Left lung (tissue), 10 donors: ENCODE results near the gene SLC25A19. TPM values are rescaled to one million over a fixed set of nuclear protein-coding genes. Genes with fewer than 3 reads are reported as not detected.
"Not testable (repeated sequence)": the region's sequence is repeated elsewhere in the genome, so short reads cannot be mapped to it uniquely, and the experiment has no call there.

ENCODE experiments used
- ATAC-seq: fragments of 200-7000 bp; cut with Tn5 transposase; one replicate; pipeline ENCODE4 v1.9.1; 2020; ENCODE audit warnings: moderate library complexity
- DNase-seq, 4 donors: peaks; one replicate each; pipeline ENCODE4 v3.0.0-alpha.2; 2013 to 2020
- H3K27ac ChIP-seq, 2 donors: fragments of 200-600 bp; sonication (generic) in 1 of 2; one replicate each; pipeline versions ENCODE4 v1.5.0 to v1.8.0; 2020 to 2021
- H3K27me3 ChIP-seq, 2 donors: fragments of 200-600 bp; sonication (generic) in 1 of 2; one replicate each; pipeline versions ENCODE4 v1.5.0 to v1.8.0; 2020 to 2021
- H3K36me3 ChIP-seq, 2 donors: fragments of 200-600 bp; sonication (generic) in 1 of 2; one replicate each; pipeline versions ENCODE4 v1.5.0 to v1.8.0; 2020 to 2021
- H3K4me1 ChIP-seq, 2 donors: fragments of 200-600 bp; one replicate each; pipeline ENCODE4 v1.8.0; 2021
- H3K4me3 ChIP-seq, 2 donors: fragments of 200-600 bp; sonication (generic) in 1 of 2; one replicate each; pipeline versions ENCODE4 v1.5.0 to v1.8.0; 2020 to 2021; ENCODE audit warnings: mild to moderate bottlenecking in 1 of 2
- H3K9me3 ChIP-seq, 2 donors: fragments of 200-600 bp; sonication (generic) in 1 of 2; one replicate each; pipeline versions ENCODE4 v1.5.0 to v1.8.0; 2020 to 2021
- intact Hi-C, 2 donors: fragments of 100-400 bp; cut with DNase I; formaldehyde crosslinking; loops; one replicate each; pipeline versions ENCODE4 v1.11.2 to v1.14.2; 2022
- polyA plus RNA-seq, 6 donors: library from polyadenylated mRNA; unstranded; fragments of 120-200 nt; gene quantifications; one replicate each; pipeline ENCODE4 v1.2.1, GENCODE V29; 2013; ENCODE audit not compliant: insufficient read length in 6 of 6
- total RNA-seq, 2 donors: library from RNA; stranded (reverse); fragmentation: NEBNext Ultra II Directional; extraction: Animal tissue kit (Norgen Biotek cat#: 25700); gene quantifications; one replicate each; pipeline ENCODE4 v1.2.1, GENCODE V29; 2021
- TF ChIP-seq, protein P1 (sequence below), 2 donors: fragments of 200-600 bp; sonication (generic) in 1 of 2; IDR thresholded peaks; one replicate each; pipeline versions ENCODE4 v1.5.0 to v1.8.0; 2021; ENCODE audit warnings: antibody characterized with exemption in 2 of 2
- donor health status: DM: no; HTN: yes; CAD: no.
- donor health status: DM: no; HTN: no; CAD: no.

SLC25A19 gene
- total and polyA plus RNA-seq, 8 donors = 5.9 to 29.7 (median 7.4) TPM

DNA sequence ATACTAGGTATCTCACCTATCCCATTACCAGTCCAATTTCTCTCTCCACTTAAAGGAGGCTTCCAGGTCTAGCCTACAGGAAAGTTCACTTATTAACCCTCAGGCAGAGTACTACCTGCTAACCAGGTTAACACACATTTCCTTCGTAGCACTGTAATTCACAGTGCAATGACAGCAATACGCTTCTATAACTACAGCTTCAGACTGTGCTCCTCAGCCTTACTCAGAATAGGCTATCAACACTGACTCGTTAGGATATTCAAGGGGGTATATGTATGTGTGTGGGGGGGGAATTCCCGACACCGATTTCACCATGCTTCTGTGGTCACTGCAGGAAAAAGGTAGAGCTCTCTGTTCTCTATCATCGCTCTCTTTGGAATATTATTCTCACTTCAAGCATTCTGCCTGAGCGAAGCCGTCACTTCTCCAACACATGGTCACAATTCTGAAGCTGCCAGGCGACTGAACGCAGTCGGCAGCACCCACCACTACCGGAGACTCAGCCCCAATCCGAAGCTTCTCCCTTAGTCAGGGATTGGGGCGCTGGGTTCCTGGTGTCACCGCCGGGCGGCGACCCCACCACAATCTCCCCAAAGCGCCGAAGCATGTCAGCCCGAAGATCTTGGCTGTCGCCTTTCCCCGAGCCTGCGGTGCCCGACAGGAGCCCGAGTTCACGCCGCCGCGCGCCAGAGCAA, 28.4 kb downstream of the SLC25A19 start:
- ATAC-seq (peak; percentile 12), DNase-seq (no peak)
- Histone ChIP-seq H3K4me3 (peak overlapping the region; percentile 98), H3K4me1 (peaks cover 19 to 59% of the 10 kb centered on the region in 2 donors), H3K36me3 (peaks cover 0 to 27% of the 10 kb centered on the region in 2 donors), H3K27me3 (no peaks in the 10 kb centered on the region), H3K27ac (peak overlapping the region; percentile 93 to 97), H3K9me3 (no peaks in the 10 kb centered on the region)
- intact Hi-C loops = no loop called here
- TF ChIP-seq, protein P1, sequence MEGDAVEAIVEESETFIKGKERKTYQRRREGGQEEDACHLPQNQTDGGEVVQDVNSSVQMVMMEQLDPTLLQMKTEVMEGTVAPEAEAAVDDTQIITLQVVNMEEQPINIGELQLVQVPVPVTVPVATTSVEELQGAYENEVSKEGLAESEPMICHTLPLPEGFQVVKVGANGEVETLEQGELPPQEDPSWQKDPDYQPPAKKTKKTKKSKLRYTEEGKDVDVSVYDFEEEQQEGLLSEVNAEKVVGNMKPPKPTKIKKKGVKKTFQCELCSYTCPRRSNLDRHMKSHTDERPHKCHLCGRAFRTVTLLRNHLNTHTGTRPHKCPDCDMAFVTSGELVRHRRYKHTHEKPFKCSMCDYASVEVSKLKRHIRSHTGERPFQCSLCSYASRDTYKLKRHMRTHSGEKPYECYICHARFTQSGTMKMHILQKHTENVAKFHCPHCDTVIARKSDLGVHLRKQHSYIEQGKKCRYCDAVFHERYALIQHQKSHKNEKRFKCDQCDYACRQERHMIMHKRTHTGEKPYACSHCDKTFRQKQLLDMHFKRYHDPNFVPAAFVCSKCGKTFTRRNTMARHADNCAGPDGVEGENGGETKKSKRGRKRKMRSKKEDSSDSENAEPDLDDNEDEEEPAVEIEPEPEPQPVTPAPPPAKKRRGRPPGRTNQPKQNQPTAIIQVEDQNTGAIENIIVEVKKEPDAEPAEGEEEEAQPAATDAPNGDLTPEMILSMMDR (IDR thresholded peaks at IDR 0.05) = no peak

DNA sequence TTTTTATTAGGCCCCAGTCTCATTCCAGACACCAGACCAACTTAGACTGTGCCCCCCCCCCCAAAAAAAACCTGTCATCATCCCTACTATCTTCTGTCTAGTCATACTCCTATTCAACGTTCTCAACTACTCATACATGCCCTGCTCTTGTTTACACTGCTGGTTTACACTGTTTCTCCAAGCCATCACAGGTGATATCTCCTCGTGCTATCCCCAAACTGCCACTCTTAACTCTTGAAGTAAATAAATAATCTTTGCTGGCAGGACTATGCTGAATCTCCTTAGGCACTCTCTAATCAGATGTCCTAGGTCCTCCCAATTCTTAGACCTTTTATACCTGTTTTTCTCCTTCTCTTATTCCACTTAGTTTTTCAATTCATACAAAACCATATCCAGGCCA, 32.0 kb downstream of the SLC25A19 start:
- H3K4me3 ChIP-seq, H3K27me3 ChIP-seq, H3K36me3 ChIP-seq, ATAC-seq, intact Hi-C loops, H3K9me3 ChIP-seq, DNase-seq, H3K27ac ChIP-seq: not testable (repeated sequence)
- peaks cover 12 to 41% of the 10 kb centered on the region in 2 donors for H3K4me1 ChIP-seq

DNA sequence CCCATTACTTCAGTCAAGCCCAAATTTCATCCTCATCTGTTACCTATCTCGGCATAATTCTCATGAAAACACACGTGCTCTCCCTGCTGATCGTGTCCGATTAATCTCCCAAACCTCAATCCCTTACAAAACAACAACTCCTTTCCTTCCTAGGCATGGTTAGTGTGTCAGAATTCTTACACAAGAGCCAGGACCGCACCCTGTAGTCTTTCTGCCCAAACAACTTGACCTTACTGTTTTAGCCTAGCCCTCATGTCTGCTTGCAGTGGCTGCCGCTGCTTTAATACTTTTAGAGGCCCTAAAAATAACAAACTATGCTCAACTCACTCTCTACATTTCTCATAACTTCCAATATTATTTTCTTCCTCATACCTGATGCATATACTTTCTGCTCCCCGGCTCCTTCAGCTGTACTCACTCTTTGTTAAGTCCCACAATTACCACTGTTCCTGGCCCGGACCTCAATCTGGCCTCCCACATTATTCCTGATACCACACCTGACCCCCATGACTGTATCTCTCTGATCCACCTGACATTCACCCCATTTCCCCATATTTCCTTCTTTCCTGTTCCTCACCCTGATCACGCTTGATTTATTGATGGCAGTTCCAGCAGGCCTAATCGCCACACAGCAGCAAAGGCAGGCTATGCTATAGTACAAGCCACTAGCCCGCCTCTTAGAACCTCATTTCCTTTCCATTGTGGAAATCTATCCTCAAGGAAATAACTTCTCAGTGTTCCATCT, 33.1 kb downstream of the SLC25A19 start:
- H3K4me3 ChIP-seq, ATAC-seq: not testable (repeated sequence)
- H3K4me1 ChIP-seq = peaks cover 12 to 49% of the 10 kb centered on the region in 2 donors

DNA sequence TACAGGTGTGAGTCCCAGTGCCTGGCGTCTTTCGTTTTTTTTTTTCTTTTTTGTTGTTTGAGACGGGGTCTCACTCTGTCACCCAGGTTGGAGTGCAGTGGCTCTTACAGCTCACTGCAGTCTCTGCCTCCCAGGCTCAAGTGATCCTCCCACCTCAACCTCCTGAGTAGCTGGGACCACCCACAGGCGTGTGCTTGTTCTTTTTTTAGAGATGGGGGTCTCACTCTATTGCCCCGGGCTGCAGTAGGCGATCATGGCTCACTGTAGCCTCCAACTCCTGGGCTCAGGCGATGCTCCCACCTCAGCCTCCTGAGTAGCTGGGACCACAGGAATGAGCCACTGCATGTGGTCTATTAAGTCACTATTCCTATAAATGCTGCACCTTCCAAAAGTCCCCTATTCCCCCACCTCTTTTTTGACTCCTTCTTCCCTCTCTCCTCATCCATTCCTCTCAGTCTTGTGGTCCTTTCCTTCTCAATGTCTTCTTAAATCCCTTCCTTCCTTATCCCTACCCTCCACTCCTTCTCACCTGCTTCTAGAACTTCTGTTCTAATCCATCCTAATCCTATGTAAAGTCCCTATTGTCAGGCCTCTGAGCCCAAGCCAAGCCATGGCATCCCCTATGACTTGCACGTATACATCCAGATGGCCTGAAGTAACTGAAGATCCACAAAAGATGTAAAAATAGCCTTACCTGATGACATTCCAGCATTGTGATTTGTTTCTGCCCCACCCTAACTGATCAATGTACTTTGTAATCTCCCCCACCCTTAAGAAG, 37.0 kb downstream of the SLC25A19 start:
- peak in 1 of 4 donors; percentile 6 for DNase-seq
- TF ChIP-seq, protein P1 (IDR thresholded peaks at IDR 0.05) = no peak
- Histone ChIP-seq H3K9me3 (no peaks in the 10 kb centered on the region), H3K27ac (peak overlapping the region in 1 of 2 donors; percentile 66), H3K27me3 (no peaks in the 10 kb centered on the region), H3K36me3 (peaks cover 0 to 5% of the 10 kb centered on the region in 2 donors), H3K4me1 (peaks cover 0 to 33% of the 10 kb centered on the region in 2 donors), H3K4me3 (no peak overlapping the region)
- intact Hi-C loops = no loop called here
- no peak for ATAC-seq

More for the DNA sequence above, 33.1 kb downstream of the SLC25A19 start:
- H3K27me3 ChIP-seq, H3K9me3 ChIP-seq, H3K36me3 ChIP-seq, DNase-seq, intact Hi-C loops: not testable (repeated sequence)
- H3K27ac ChIP-seq = peak overlapping the region in 1 of 2 donors; percentile 50

DNA sequence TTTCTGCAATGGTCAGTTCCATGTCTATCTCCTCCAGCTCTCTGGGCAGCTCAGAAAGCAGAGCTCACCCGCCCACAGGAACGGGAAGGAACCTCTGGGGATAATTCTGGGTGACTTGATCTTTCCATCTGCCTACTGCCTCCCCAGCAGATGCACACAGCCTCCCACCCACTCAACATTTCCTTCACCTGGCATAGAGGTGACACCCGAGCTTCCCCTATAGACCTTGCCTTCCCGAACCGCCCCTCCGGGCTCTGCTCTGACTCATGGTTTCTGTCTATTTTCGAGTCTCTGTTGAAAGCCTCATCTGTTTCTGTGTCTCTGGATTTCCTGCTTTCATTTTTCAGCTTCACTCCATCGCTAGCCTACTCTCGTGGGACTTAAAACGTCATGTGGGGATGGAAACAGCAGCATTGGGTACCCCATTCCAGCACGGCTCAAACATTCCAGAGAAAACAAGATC, 39.2 kb downstream of the SLC25A19 start:
- Histone ChIP-seq H3K36me3 (peaks cover 3 to 23% of the 10 kb centered on the region in 2 donors), H3K9me3 (no peaks in the 10 kb centered on the region), H3K4me1 (peaks cover 0 to 29% of the 10 kb centered on the region in 2 donors), H3K27ac (no peak overlapping the region), H3K27me3 (no peaks in the 10 kb centered on the region), H3K4me3 (no peak overlapping the region)
- DNase-seq (peak in 1 of 4 donors; percentile 37), ATAC-seq (peak; percentile 56)
- intact Hi-C loops = no loop called here
- TF ChIP-seq, protein P1 (IDR thresholded peaks at IDR 0.05) = no peak
